GM12891 (cell line): ENCODE results near the gene NFX1.

Experiments used
- DNase-seq: peaks from one replicate; pipeline ENCODE4 v3.0.0; 2011; ENCODE audit warnings: low spot score; ENCODE audit not compliant: insufficient read length
- FAIRE-seq: peaks from 2 replicates; lab custom pipeline; 2011; peaks lifted over from hg19 to GRCh38; lab: Jason Lieb, UNC
- SPI1 ChIP-seq: IDR thresholded peaks from 2 replicates; pipeline ENCODE4 v1.6.1; 2011; ENCODE audit warnings: low read depth, low read length, control low read depth

Gene NFX1

GRCh38 chr9:33419708-33420303, 129.5 kb downstream of the NFX1 start:
- DNase-seq = no peak
- FAIRE-seq = no peak
- no peak for TF ChIP-seq SPI1
